PC-3 (cell line): ENCODE results near the gene LFNG.

Experiments
- CTCF ChIP-seq: fragments of 300-600 bp; sonication (generic); conservative IDR thresholded peaks from 2 replicates; pipeline ENCODE4 v1.5.1; 2017; ENCODE audit warnings: antibody characterized with exemption, low read depth, mild to moderate bottlenecking, low read length
- EZH2phosphoT487 ChIP-seq: fragments of 300-600 bp; sonication (generic); IDR thresholded peaks from 2 replicates; pipeline ENCODE4 v1.6.1; 2018; ENCODE audit warnings: mild to moderate bottlenecking, antibody characterized with exemption, low read length, borderline replicate concordance

GRCh38 chr7:2520761-2521290, 1.3 kb downstream of the LFNG start:
- TF ChIP-seq CTCF = no peak
- no peak for TF ChIP-seq EZH2phosphoT487
